Testis (tissue), 3 donors: ENCODE measurements around the gene OCSTAMP. TPM values are rescaled to one million over a fixed set of nuclear protein-coding genes. Genes with fewer than 3 reads are reported as not detected.

Source experiments
- DNase-seq: peaks from one replicate; pipeline ENCODE4 v3.0.0-alpha.2; 2019
- H3K27ac ChIP-seq, 2 donors: fragments of 200-600 bp; sonication (generic); one replicate each; pipeline ENCODE4 v1.5.1; 2019
- H3K27me3 ChIP-seq: fragments of 200-600 bp; sonication (generic); one replicate; pipeline ENCODE4 v1.5.1; 2019
- H3K36me3 ChIP-seq: fragments of 200-600 bp; sonication (generic); one replicate; pipeline ENCODE4 v1.5.1; 2017; ENCODE audit warnings: low read depth; ENCODE audit errors: missing control alignments
- H3K4me1 ChIP-seq: fragments of 200-600 bp; sonication (generic); one replicate; pipeline ENCODE4 v1.5.1; 2019
- H3K4me3 ChIP-seq, 2 donors: fragments of 200-600 bp; sonication (generic); one replicate each; pipeline ENCODE4 v1.5.1; 2017 to 2019
- H3K9me3 ChIP-seq: fragments of 200-600 bp; sonication (generic); one replicate; pipeline ENCODE4 v1.5.1; 2017
- CTCF ChIP-seq, 3 experiments: fragments of 450-650 bp in 2 of 3; fragments of 200-600 bp in 1 of 3; sonication (generic) in 1 of 3; IDR thresholded peaks; one replicate each; pipeline ENCODE4 v1.5.1; 2016 to 2019; ENCODE audit warnings: antibody characterized with exemption in 3 of 3, mild to moderate bottlenecking in 2 of 3, moderate library complexity in 1 of 3
- POLR2A ChIP-seq: fragments of 450-650 bp; IDR thresholded peaks from one replicate; pipeline ENCODE4 v1.6.1; 2017; ENCODE audit warnings: antibody characterized with exemption, mild to moderate bottlenecking, moderate library complexity
- WGBS, 2 donors: methylation state at CpG; one replicate each; pipeline ENCODE4 v1.1.5; 2018; 5-methylcytosine and 5-hydroxymethylcytosine counted together
- intact Hi-C: fragments of 100-400 bp; cut with DNase I; formaldehyde crosslinking; loops from one replicate; pipeline ENCODE4 v1.15.1; 2023; ENCODE audit warnings: low total_unique reads
- polyA plus RNA-seq: library from polyadenylated mRNA; stranded (reverse); fragments of 350-450 nt; fragmentation: Illumina TruSeq; extraction: RNeasy Lipid Tissue Mini Kit (QIAGEN cat#74804); gene quantifications from one replicate; pipeline ENCODE4 v1.2.3, GENCODE V29; 2014; ENCODE audit warnings: low read depth, low replicate concordance; ENCODE audit not compliant: insufficient read depth
- total RNA-seq, 2 donors: library from RNA; depleted of rRNA; stranded (reverse); fragments of >200 nt; gene quantifications; one replicate each; pipeline ENCODE4 v1.2.3, GENCODE V29; 2016

The OCSTAMP gene
- total and polyA plus RNA-seq, 3 donors from 2014 or later: 0.25 to 0.56 TPM; not detected in 1

GRCh38 chr20:46555370-46555956 lies 5.0 kb upstream of the OCSTAMP start:
- 77 to 91% methylated on average over 4 of the region's 4 CpGs for WGBS, 2 donors
- no peaks in the 10 kb centered on the region for H3K9me3 ChIP-seq
- TF ChIP-seq CTCF (IDR thresholded peaks at IDR 0.05) (no peak), POLR2A (no peak)
- H3K27ac ChIP-seq: no peak overlapping the region
- H3K4me1 ChIP-seq: no peaks in the 10 kb centered on the region
- H3K36me3 ChIP-seq: no peaks in the 10 kb centered on the region
- no peak overlapping the region for H3K4me3 ChIP-seq
- no peaks in the 10 kb centered on the region for H3K27me3 ChIP-seq
- intact Hi-C loops: no loop called here
- DNase-seq: no peak

DNA sequence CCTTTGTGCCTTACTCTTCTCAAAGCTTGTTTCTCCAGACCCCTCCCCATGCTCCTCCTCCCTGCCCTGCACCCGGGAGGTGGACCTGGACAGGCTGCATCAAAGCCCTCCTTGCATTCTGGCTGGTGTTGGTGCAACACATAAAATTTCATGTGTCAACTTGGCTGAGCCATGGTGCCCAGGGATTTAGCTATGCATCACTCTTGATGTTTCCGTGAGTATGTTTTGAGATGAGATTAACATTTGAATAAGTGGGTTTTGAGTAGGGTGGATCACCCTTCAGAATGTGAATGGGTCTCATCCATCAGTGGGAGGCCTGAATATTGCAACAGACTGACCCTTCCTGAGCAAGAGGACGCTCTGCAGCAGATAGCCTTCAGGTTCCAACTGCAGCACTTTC lies 4.4 kb upstream of the OCSTAMP start:
- no peak for TF ChIP-seq CTCF (IDR thresholded peaks at IDR 0.05)
- TF ChIP-seq POLR2A: no peak
- H3K27me3 ChIP-seq: no peaks in the 10 kb centered on the region
- H3K27ac ChIP-seq: no peak overlapping the region
- WGBS, 2 donors: 81 to 82% methylated on average over 3 of the region's 3 CpGs
- DNase-seq: no peak
- H3K4me3 ChIP-seq: no peak overlapping the region
- intact Hi-C loops: no loop called here
- no peaks in the 10 kb centered on the region for H3K9me3 ChIP-seq
- no peaks in the 10 kb centered on the region for H3K36me3 ChIP-seq
- H3K4me1 ChIP-seq: no peaks in the 10 kb centered on the region

DNA sequence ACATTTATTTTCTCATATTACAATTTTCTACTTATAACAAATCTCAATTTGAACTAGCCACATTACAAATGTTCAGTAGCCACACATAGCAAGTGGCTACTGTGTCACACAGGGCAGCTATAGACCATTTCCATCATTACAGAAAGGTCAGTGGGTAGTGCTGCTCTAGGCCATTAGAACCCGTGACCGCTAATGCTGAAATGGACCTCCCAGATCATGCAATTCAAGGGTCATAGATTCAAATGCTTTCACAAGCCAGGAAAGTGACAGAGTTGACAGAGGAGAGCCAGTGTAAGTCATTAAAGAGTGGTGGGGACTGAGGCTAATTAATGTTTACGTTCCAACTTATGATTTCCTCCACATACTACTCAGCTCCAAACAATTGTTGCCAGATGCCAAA lies 3.5 kb upstream of the OCSTAMP start:
- WGBS, 2 donors: 94% methylated on average over 3 of the region's 3 CpGs
- TF ChIP-seq CTCF (IDR thresholded peaks at IDR 0.05) (no peak), POLR2A (no peak)
- no peak for DNase-seq

GRCh38 chr20:46552460-46553420 lies 2.3 kb upstream of the OCSTAMP start:
- intact Hi-C loops: no loop called here
- 82 to 88% methylated on average over 4 of the region's 4 CpGs for WGBS, 2 donors
- Histone ChIP-seq H3K4me1 (peaks cover under 1% of the 10 kb centered on the region), H3K36me3 (no peaks in the 10 kb centered on the region), H3K27ac (no peak overlapping the region), H3K9me3 (no peaks in the 10 kb centered on the region), H3K27me3 (no peaks in the 10 kb centered on the region), H3K4me3 (no peak overlapping the region)
- no peak for DNase-seq
- TF ChIP-seq POLR2A (no peak), CTCF (IDR thresholded peaks at IDR 0.05) (no peak)

More for the DNA sequence above, 3.5 kb upstream of the OCSTAMP start:
- Histone ChIP-seq H3K9me3 (no peaks in the 10 kb centered on the region), H3K27me3 (no peaks in the 10 kb centered on the region), H3K27ac (no peak overlapping the region), H3K36me3 (no peaks in the 10 kb centered on the region), H3K4me1 (no peaks in the 10 kb centered on the region), H3K4me3 (no peak overlapping the region)
- intact Hi-C loops: no loop called here
